Transverse colon (tissue), 4 donors: ENCODE measurements around the gene PRKCA. TPM values are rescaled to one million over a fixed set of nuclear protein-coding genes. Genes with fewer than 3 reads are reported as not detected.
A peak's percentile ranks its signal among the peaks of the same experiment; 100 is the strongest.
"Not testable (repeated sequence)": the region's sequence is repeated elsewhere in the genome, so short reads cannot be mapped to it uniquely, and the experiment has no call there.

Experiments
- DNase-seq: peaks from one replicate; pipeline ENCODE4 v3.0.0-alpha.2; 2019
- H3K27ac ChIP-seq, 4 donors: fragments of 200-600 bp; sonication (generic); 2 replicates each; pipeline ENCODE4 v1.5.1; 2016 to 2018; ENCODE audit warnings: inconsistent platforms in 4 of 4
- H3K27me3 ChIP-seq: fragments of 200-600 bp; sonication (generic); 2 replicates; pipeline ENCODE4 v1.5.1; 2017; ENCODE audit warnings: inconsistent platforms
- H3K36me3 ChIP-seq, 4 donors: fragments of 200-600 bp; sonication (generic); 2 replicates each; pipeline ENCODE4 v1.5.1; 2017 to 2019; ENCODE audit warnings: inconsistent platforms in 4 of 4
- H3K4me1 ChIP-seq, 4 donors: fragments of 200-600 bp; sonication (generic); 2 replicates each; pipeline ENCODE4 v1.5.1; 2017 to 2020; ENCODE audit warnings: inconsistent platforms in 4 of 4
- H3K4me3 ChIP-seq, 4 donors: fragments of 200-600 bp; sonication (generic); 1 replicate in 1 of 4; 2 replicates in 3 of 4; pipeline versions ENCODE4 v1.5.1 to v1.6.1; 2017 to 2019; ENCODE audit warnings: inconsistent platforms in 4 of 4
- H3K9me3 ChIP-seq, 2 donors: fragments of 200-600 bp; sonication (generic); 2 replicates each; pipeline ENCODE4 v1.5.1; 2017 to 2019; ENCODE audit warnings: inconsistent platforms in 2 of 2
- EP300 ChIP-seq: sonication (generic); formaldehyde crosslinking; IDR thresholded peaks from one replicate; pipeline ENCODE4 v1.6.1; 2017; ENCODE audit warnings: antibody characterized with exemption, low read depth
- POLR2A ChIP-seq: fragments of 450-650 bp; IDR thresholded peaks from one replicate; pipeline ENCODE4 v1.6.1; 2016; ENCODE audit warnings: antibody characterized with exemption, mild to moderate bottlenecking, moderate library complexity
- POLR2AphosphoS5 ChIP-seq, 3 donors: sonication (generic); formaldehyde crosslinking; IDR thresholded peaks; one replicate each; pipeline ENCODE4 v1.6.1; 2016; ENCODE audit warnings: antibody characterized with exemption in 3 of 3
- WGBS, 2 donors: methylation state at CpG; one replicate each; pipeline ENCODE4 v1.1.5; 2018; ENCODE audit warnings: low coverage in 1 of 2; 5-methylcytosine and 5-hydroxymethylcytosine counted together
- in situ Hi-C, 4 donors: fragments of 200-750 bp; cut with MboI; loops; one replicate each; pipeline versions ENCODE4 v1.15.0 to v1.15.1; 2017; ENCODE audit warnings: low sequenced_read_pairs in 3 of 4, low pct_ligation_motif_present in 1 of 4, low pct_unique_long_range_greater_than_20kb in 1 of 4
- intact Hi-C: fragments of 100-400 bp; cut with DNase I; formaldehyde crosslinking; loops from one replicate; pipeline ENCODE4 v1.15.1; 2023; ENCODE audit warnings: low total_unique reads
- total RNA-seq, 4 donors: library from RNA; depleted of rRNA; stranded (reverse); fragments of >200 nt; gene quantifications; one replicate each; pipeline ENCODE4 v1.1.0, GENCODE V29; 2016
- TF ChIP-seq, protein P1 (sequence below), 5 experiments: fragments of 200-600 bp in 3 of 5; fragments of 450-650 bp in 2 of 5; sonication (generic) in 3 of 5; IDR thresholded peaks; 1 replicate in 2 of 5; 2 replicates in 3 of 5; pipeline ENCODE4 v1.5.1; 2016 to 2017; ENCODE audit warnings: antibody characterized with exemption in 5 of 5, inconsistent platforms in 3 of 5, mild to moderate bottlenecking in 2 of 5, moderate library complexity in 1 of 5

PRKCA gene
- total RNA-seq, 4 donors from 2014 or later = 16.1 to 49.7 (median 31.7) TPM

GRCh38 chr17:66706851-66707450 lies 404.5 kb downstream of the PRKCA start:
- Histone ChIP-seq H3K27me3 (no peaks in the 10 kb centered on the region), H3K4me1 (peaks cover 4 to 9% (median 7%) of the 10 kb centered on the region in 4 donors), H3K4me3 (no peak overlapping the region), H3K27ac (no peak overlapping the region), H3K9me3 (no peaks in the 10 kb centered on the region), H3K36me3 (no peaks in the 10 kb centered on the region)
- in situ Hi-C loops (no loop called here), intact Hi-C loops (no loop called here)
- TF ChIP-seq POLR2AphosphoS5 (IDR thresholded peaks at IDR 0.05) (no peak), EP300 (no peak), POLR2A (no peak)
- TF ChIP-seq, protein P1, sequence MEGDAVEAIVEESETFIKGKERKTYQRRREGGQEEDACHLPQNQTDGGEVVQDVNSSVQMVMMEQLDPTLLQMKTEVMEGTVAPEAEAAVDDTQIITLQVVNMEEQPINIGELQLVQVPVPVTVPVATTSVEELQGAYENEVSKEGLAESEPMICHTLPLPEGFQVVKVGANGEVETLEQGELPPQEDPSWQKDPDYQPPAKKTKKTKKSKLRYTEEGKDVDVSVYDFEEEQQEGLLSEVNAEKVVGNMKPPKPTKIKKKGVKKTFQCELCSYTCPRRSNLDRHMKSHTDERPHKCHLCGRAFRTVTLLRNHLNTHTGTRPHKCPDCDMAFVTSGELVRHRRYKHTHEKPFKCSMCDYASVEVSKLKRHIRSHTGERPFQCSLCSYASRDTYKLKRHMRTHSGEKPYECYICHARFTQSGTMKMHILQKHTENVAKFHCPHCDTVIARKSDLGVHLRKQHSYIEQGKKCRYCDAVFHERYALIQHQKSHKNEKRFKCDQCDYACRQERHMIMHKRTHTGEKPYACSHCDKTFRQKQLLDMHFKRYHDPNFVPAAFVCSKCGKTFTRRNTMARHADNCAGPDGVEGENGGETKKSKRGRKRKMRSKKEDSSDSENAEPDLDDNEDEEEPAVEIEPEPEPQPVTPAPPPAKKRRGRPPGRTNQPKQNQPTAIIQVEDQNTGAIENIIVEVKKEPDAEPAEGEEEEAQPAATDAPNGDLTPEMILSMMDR (IDR thresholded peaks at IDR 0.05) = no peak
- no peak for DNase-seq
- 88 to 100% methylated on average over 1 of the region's 1 CpG for WGBS, 2 donors

DNA sequence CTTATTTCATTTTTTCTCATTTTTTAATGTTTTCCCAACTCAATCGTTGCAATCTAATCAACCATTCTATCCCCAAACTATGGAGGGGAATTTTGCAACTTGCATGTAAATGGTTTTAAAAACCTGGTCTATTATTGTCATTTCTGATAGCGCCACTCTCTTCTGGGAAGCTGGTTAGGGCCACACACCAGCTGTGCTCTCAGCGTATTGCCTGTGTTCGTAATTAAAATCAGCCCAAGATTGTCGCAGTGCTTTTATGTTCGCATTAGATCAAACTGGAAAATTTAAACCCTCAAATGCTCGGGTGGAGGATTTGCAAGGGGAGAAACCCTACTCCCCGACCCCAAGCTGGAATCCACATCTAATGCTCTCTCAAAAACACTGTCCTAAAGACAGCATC lies 409.0 kb downstream of the PRKCA start:
- H3K4me1 ChIP-seq = peaks cover 9 to 50% (median 28%) of the 10 kb centered on the region in 4 donors
- intact Hi-C loops (no loop called here), in situ Hi-C loops (loop anchor here in 2 of 4 donors (5.0 to 10.0 kb wide), 2 partner anchors 196 to 203 kb away; no protein-coding TSS in a partner anchor)
- no peaks in the 10 kb centered on the region for H3K9me3 ChIP-seq
- H3K4me3 ChIP-seq = no peak overlapping the region
- peak overlapping the region; percentile 80 to 88 (median 84) for H3K27ac ChIP-seq
- TF ChIP-seq POLR2AphosphoS5 (IDR thresholded peaks at IDR 0.05) (no peak), EP300 (no peak)
- TF ChIP-seq, protein P1 (IDR thresholded peaks at IDR 0.05) = no peak
- no peak for DNase-seq
- H3K36me3 ChIP-seq = no peaks in the 10 kb centered on the region
- WGBS, 2 donors = 49 to 57% methylated on average over 1 to 8 of the region's 8 CpGs
- H3K27me3 ChIP-seq = no peaks in the 10 kb centered on the region

DNA sequence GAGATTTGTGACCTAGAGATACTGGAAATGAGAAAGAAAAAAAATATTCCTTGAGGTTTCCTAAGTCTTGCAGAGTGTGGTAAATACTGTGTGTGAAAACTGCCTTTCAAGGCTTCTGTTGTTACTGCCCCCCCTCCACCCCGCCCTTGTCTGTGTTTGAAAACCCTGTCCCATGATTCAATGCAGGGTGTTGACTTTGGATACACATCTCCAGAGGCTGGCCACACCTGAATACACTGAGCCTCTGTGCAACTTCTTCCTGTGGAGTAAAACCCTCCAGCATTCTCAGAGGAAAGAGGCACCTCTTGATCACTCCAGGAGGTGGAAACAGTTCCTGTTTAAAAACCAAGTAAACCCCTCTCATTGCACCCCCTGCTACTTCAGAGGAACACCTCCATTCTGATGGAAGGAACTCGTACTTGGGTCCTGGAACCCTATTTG lies 409.5 kb downstream of the PRKCA start:
- 20 to 27% methylated on average over 1 to 2 of the region's 2 CpGs for WGBS, 2 donors
- peaks cover 9 to 50% (median 28%) of the 10 kb centered on the region in 4 donors for H3K4me1 ChIP-seq
- no peak overlapping the region for H3K4me3 ChIP-seq
- no peaks in the 10 kb centered on the region for H3K27me3 ChIP-seq
- DNase-seq = peak; percentile 84
- H3K27ac ChIP-seq = peak overlapping the region; percentile 80 to 88 (median 84)
- TF ChIP-seq EP300 = no peak
- TF ChIP-seq, protein P1 (IDR thresholded peaks at IDR 0.05) = no peak
- peak; percentile 62 to 72 (median 63) for TF ChIP-seq POLR2AphosphoS5 (IDR thresholded peaks at IDR 0.05)
- peak; percentile 55 for TF ChIP-seq POLR2A
- intact Hi-C loops = no loop called here
- in situ Hi-C loops = loop anchor here in 2 of 4 donors (5.0 to 10.0 kb wide), 2 partner anchors 195 to 203 kb away; no protein-coding TSS in a partner anchor
- no peaks in the 10 kb centered on the region for H3K9me3 ChIP-seq
- no peaks in the 10 kb centered on the region for H3K36me3 ChIP-seq

DNA sequence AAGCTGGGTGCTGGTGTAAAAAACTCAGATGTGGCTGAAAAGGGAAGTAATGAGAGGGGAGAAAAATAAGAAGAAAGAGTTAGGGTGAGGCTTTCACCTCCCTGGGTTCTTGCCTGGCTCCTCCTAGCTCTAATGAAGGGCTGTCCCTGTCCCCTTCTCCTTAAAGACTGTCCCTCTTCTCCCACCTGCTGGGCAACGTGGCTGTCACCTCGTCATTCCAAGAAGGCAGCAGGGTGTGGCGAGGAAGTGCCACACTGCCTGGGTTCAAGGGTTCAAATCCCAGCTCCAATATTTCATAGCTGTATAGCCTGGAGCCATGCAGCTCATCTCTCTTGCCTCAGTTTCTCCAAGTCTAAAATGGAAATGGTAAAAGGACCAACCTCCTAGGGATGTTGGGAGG lies 410.0 kb downstream of the PRKCA start:
- TF ChIP-seq POLR2AphosphoS5 (IDR thresholded peaks at IDR 0.05) (no peak), POLR2A (no peak)
- intact Hi-C loops = no loop called here
- Histone ChIP-seq H3K27me3 (no peaks in the 10 kb centered on the region), H3K27ac (peak overlapping the region; percentile 80 to 88 (median 84)), H3K4me1 (peaks cover 9 to 50% (median 28%) of the 10 kb centered on the region in 4 donors), H3K36me3 (no peaks in the 10 kb centered on the region), H3K9me3 (no peaks in the 10 kb centered on the region), H3K4me3 (no peak overlapping the region)
- DNase-seq = no peak
- in situ Hi-C loops = loop anchor here in 2 of 4 donors (5.0 to 10.0 kb wide), 2 partner anchors 195 to 202 kb away; no protein-coding TSS in a partner anchor
- WGBS, 2 donors = 55 to 67% methylated on average over 1 to 3 of the region's 3 CpGs

- in situ Hi-C loops = loop anchor here in 2 of 4 donors (5.0 to 10.0 kb wide), 2 partner anchors 194 to 202 kb away; no protein-coding TSS in a partner anchor
- H3K4me3 ChIP-seq, intact Hi-C loops, H3K27me3 ChIP-seq, DNase-seq, H3K36me3 ChIP-seq, H3K9me3 ChIP-seq: not testable (repeated sequence)
- WGBS, 2 donors = 89% methylated on average over 13 of the region's 13 CpGs; no CpG with 5 or more reads in 1 of the 2 donors
- Histone ChIP-seq H3K27ac (peak overlapping the region; percentile 80 to 88 (median 84)), H3K4me1 (peaks cover 9 to 50% (median 28%) of the 10 kb centered on the region in 4 donors)
Observed at GRCh38 chr17:66713021-66713532, 410.7 kb downstream of the PRKCA start.
